Posterior cingulate gyrus (tissue), 11 donors: ENCODE data around the gene FKBP10.

Experiments
- DNase-seq, 10 donors: peaks; one replicate each; pipeline versions ENCODE4 v3.0.0 to v3.0.0-alpha.2; 2020 to 2021; ENCODE audit warnings: mixed read lengths in 3 of 10
- intact Hi-C: fragments of 100-400 bp; cut with DNase I; formaldehyde crosslinking; loops from one replicate; pipeline ENCODE4 v1.15.1; 2023

FKBP10 gene

GRCh38 chr17:41871789-41872188, 59.0 kb downstream of the FKBP10 start:
- DNase-seq = no peak
- intact Hi-C loops = no loop called here
